ENCODE measurements around the gene SCO2.
A peak's percentile ranks its signal among the peaks of the same experiment; 100 is the strongest.

The SCO2 gene

GRCh38 chr22:50525104-50525857 lies at the start of gene SCO2:
Gene SCO2 (minus strand): TSS chr22:50525598. CDS start chr22:50524411, 1,187 bp downstream.
- peak; percentile 95 to 98 for DNase-seq (ENCODE audit: low read depth in 2 of 2)

DNA sequence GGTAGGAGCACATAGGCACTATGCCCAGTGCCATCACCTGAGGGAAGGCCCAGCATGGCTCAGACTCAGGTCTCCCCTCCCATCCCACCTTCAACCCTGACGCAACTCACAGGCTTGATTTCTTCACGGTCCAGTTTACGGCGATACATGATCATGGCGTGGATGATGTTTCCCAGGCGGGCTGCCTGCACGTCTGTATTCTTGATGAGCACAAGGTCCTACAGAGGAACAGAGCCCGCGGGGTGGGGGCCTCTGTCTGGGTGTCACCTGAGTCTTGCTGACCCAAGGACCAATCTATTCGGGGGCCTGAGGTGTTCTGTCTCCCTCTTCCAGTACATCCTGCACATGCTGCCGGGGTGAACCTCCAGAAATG lies 49.0 kb upstream of the SCO2 start:
- no peak for DNase-seq (ENCODE audit: low read depth in 2 of 2)

GRCh38 chr22:50573491-50574382 lies 48.3 kb upstream of the SCO2 start:
- DNase-seq (ENCODE audit: low read depth in 2 of 2): no peak

GRCh38 chr22:50572965-50573364 lies 47.6 kb upstream of the SCO2 start:
- DNase-seq (ENCODE audit: low read depth in 2 of 2): no peak

GRCh38 chr22:50571264-50572175 lies 46.1 kb upstream of the SCO2 start:
- no peak for DNase-seq (ENCODE audit: low read depth in 2 of 2)

GRCh38 chr22:50570861-50571260 lies 45.5 kb upstream of the SCO2 start:
- DNase-seq (ENCODE audit: low read depth in 2 of 2): no peak

GRCh38 chr22:50569896-50570535 lies 44.6 kb upstream of the SCO2 start:
- DNase-seq (ENCODE audit: low read depth in 2 of 2): no peak

- DNase-seq (ENCODE audit: low read depth in 2 of 2): no peak
Observed at GRCh38 chr22:50569041-50569459, 43.7 kb upstream of the SCO2 start.

- no peak for DNase-seq (ENCODE audit: low read depth in 2 of 2)
Observed at GRCh38 chr22:50568626-50569025, 43.2 kb upstream of the SCO2 start.

DNA sequence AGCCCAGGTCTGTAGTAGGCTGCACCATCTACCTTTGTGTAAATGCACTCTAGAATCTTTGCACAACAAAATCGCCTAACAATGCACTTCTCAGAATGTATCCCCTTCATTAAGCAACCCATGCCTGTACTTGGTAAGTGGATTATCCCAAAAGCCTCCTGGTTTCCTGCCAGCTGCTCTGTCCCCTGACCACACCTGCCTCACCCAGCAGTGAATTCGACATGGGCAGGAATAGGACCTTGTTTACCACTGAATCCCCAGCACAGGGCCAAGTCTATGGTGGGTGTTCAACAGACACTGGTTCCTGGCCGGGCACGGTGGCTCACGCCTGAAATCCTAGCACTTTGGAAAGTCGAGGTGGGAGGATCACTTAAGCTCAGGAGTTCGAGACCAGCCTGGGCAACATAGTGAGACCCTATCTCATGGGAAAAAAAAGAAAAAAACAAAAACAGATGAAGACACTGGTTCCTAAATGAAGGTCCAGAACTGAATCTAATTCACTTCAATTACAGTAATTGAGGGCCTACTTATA lies 42.4 kb upstream of the SCO2 start:
- DNase-seq (ENCODE audit: low read depth in 2 of 2): no peak

GRCh38 chr22:50564289-50564688 lies 38.9 kb upstream of the SCO2 start:
- DNase-seq (ENCODE audit: low read depth in 2 of 2): no peak

GRCh38 chr22:50563413-50564160 lies 38.2 kb upstream of the SCO2 start:
- DNase-seq (ENCODE audit: low read depth in 2 of 2): no peak

GRCh38 chr22:50562523-50563412 lies 37.4 kb upstream of the SCO2 start, which contains the start of gene SYCE3:
Gene SYCE3 (minus strand): TSS chr22:50562919. CDS start chr22:50556405, 6,514 bp downstream.
- DNase-seq (ENCODE audit: low read depth in 2 of 2): peak; percentile 94 to 96

DNA sequence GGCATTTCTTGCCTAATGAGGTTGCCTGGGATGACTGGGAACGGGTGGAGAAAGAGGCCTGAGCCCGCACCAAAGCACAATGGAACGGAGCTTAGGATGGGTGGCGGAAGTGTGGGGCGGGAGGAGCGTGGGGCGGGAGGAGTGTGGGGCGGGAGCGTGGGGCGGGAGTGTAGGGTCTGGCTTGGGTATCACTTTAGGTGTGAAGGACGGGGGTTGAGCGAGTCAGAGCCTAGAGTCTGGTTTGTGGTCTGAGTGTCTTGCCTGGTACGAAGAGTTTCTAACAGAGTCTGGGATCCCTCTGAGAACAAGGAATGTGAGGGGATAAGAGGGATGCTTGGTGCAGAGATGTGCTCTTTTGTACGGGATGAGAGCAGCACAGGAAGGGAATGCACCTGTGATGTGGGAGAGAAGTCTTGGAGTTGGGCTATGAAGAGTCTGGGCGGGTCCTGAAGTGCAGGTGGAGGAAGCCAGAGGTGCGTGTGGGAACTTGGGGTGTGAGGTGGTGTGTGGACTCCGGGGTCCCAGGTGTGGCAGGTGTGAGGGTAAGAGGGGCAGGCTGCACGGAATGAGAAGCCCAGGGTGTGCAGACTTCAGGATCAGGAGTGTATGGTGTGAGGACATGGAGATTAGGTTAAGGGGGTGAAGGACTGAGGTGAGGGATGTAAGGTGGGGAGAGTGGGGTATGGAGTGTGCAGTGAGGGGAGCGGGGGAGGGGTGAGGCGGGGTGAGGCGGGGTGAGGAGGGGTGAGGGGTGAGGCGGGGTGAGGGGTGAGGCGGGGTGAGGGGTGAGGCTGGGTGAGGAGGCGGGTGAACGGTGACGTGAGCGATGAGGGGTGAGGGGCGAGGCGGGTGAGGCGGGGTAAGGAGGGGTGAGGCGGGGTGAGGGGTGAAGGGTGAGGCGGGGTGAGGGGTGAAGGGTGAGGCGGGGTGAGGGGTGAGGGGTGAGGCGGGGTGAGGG lies 36.3 kb upstream of the SCO2 start:
- no peak for DNase-seq (ENCODE audit: low read depth in 2 of 2)

DNA sequence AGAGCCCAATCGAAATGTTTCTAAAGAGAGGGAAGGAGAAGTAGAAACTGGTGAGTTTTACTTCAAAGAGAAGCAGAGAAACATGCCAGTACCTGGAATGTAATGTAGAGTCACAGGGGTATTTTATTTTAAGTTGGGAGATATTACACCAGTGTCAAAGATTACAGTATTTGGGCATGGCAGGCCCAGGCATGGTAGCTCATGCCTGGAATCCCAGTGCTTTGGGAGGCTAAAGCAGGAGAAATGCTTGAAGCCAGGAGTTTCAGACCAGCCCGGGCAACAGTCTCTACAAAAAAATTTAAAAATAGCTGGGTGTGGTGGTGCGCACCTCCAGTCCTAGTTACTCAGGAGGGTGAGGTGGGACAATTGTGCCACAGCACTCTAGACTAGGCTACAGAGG lies 34.6 kb upstream of the SCO2 start:
- no peak for DNase-seq (ENCODE audit: low read depth in 2 of 2)

- DNase-seq (ENCODE audit: low read depth in 2 of 2): no peak
Observed at GRCh38 chr22:50556703-50557102, 31.3 kb upstream of the SCO2 start.

- DNase-seq (ENCODE audit: low read depth in 2 of 2): no peak
Observed at GRCh38 chr22:50553310-50553709, 27.9 kb upstream of the SCO2 start.

- no peak for DNase-seq (ENCODE audit: low read depth in 2 of 2)
Observed at GRCh38 chr22:50551160-50551752, 25.9 kb upstream of the SCO2 start.

All from stimulated activated CD4-positive, alpha-beta T cell treated with anti-CD3 and anti-CD28 coated beads, Interleukin-1b, Interleukin-23, amount 100 ng/mL, for 1 hour (primary cell).